NT2/D1 (cell line): Measurements from ENCODE around the gene RNF126.

Source experiments
- YY1 ChIP-seq: IDR thresholded peaks from 2 replicates; pipeline ENCODE4 v1.6.1; 2011; ENCODE audit not compliant: insufficient read length, insufficient read depth
- ZNF274 ChIP-seq: IDR thresholded peaks from 2 replicates; pipeline ENCODE4 v1.6.1; 2011; ENCODE audit warnings: mild to moderate bottlenecking, low read depth, low read length

DNA sequence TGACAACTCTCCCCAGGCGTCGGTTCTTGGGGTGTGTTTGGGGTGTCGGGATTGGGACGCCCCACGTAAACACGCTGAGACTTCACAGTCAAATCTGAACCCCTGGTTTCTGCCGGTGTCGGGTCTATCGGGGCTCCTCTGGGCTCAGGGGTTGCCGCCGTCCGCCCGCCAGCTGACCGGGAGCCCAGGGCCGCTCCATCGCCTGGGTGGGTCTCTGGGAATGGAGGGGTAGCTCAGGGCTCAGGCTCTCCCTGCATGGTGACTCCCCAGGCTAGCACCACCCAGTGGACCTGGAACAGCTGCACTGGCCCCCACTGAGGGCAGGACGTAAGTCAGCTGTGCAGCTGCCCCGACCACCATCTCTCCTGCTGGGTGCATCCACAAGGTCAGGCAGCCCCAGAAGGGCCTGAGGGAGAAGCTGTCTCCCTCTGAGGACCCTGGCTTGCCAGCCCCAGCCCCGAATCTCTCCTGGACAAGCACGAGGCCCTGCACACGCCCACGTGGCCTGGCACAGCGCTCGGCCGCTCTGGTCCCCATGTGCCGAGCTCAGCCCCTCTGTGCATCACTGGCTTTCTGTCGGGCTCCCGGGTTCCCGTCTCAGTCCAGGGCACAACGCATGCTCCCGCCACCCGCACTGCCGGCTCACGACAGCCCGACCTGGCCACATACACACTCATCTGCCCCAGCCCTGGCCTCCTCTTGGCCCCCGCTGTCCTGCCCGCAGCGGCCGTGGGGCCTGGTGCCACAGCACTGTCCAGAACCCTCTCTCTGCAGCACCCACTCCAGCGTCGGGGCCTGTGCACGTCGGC is 6.1 kb downstream of the RNF126 start:
- TF ChIP-seq ZNF274 (no peak), YY1 (no peak)
